ENCODE results near the gene ZXDC.

DNA sequence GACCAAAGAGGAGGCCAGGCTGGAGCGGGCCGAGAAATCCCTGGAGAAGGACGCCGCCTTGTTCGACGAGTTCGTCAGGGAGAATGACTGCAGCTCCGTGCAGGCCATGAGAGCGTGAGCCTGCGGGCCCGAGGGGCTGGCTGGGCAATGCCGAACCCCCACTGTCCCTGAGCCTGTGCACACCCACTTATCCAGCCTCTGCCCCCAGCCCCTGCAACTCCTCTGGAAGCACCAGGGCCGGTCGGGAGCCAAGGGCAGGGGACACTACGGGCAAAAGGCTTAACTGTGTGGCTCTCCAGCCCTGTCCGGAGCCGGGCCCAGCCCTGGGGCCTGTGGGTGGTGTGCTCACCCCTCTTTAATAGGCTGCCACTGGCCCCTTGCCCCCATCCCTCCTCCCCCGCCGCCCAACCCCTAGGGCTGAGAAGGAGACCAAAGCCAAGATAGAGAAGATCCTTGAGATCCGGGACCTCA lies 57.0 kb downstream of the ZXDC start:
- TF ChIP-seq ZNF239 (CRISPR knock-in tag; IDR thresholded peaks at IDR 0.05): no peak
- no peak for TF ChIP-seq ZNF740 (CRISPR knock-in tag; IDR thresholded peaks at IDR 0.05)
- TF ChIP-seq ZNF740 (tag; IDR thresholded peaks at IDR 0.05): no peak
- TF ChIP-seq, protein P1, sequence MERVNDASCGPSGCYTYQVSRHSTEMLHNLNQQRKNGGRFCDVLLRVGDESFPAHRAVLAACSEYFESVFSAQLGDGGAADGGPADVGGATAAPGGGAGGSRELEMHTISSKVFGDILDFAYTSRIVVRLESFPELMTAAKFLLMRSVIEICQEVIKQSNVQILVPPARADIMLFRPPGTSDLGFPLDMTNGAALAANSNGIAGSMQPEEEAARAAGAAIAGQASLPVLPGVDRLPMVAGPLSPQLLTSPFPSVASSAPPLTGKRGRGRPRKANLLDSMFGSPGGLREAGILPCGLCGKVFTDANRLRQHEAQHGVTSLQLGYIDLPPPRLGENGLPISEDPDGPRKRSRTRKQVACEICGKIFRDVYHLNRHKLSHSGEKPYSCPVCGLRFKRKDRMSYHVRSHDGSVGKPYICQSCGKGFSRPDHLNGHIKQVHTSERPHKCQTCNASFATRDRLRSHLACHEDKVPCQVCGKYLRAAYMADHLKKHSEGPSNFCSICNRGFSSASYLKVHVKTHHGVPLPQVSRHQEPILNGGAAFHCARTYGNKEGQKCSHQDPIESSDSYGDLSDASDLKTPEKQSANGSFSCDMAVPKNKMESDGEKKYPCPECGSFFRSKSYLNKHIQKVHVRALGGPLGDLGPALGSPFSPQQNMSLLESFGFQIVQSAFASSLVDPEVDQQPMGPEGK (CRISPR knock-in tag; IDR thresholded peaks at IDR 0.05; ENCODE audit: borderline replicate concordance): no peak
